Neuronal stem cell (in vitro differentiated cells): ENCODE results near the gene OR4K15. TPM values are rescaled to one million over a fixed set of nuclear protein-coding genes. Genes with fewer than 3 reads are reported as not detected.
A peak's percentile ranks its signal among the peaks of the same experiment; 100 is the strongest.

ENCODE experiments used
- DNase-seq: peaks from one replicate; pipeline ENCODE4 v3.0.0-alpha.2; 2013; ENCODE audit warnings: low spot score
- H2AFZ ChIP-seq: one replicate; pipeline ENCODE4 v1.6.1; 2013; ENCODE audit warnings: mild to moderate bottlenecking, low read length, inconsistent platforms
- H2AK5ac ChIP-seq: 2 replicates; pipeline ENCODE4 v1.6.1; 2013; ENCODE audit warnings: low read depth, mild to moderate bottlenecking, inconsistent platforms, low read length, moderate library complexity, mixed read lengths
- H2BK120ac ChIP-seq: 2 replicates; pipeline ENCODE4 v1.6.1; 2013; ENCODE audit warnings: low read depth, mild to moderate bottlenecking, inconsistent platforms, low read length, moderate library complexity, mixed read lengths
- H2BK12ac ChIP-seq: one replicate; pipeline ENCODE4 v1.6.1; 2013; ENCODE audit warnings: low read length, inconsistent platforms
- H2BK15ac ChIP-seq: 2 replicates; pipeline ENCODE4 v1.6.1; 2013; ENCODE audit warnings: mild to moderate bottlenecking, low read length, inconsistent platforms, mixed read lengths
- H2BK5ac ChIP-seq: one replicate; pipeline ENCODE4 v1.6.1; 2013; ENCODE audit warnings: inconsistent platforms, mild to moderate bottlenecking, low read length, moderate library complexity
- H3K14ac ChIP-seq: one replicate; pipeline ENCODE4 v1.6.1; 2013; ENCODE audit warnings: low read length, inconsistent platforms
- H3K18ac ChIP-seq: 2 replicates; pipeline ENCODE4 v1.6.1; 2013; ENCODE audit warnings: low read length, inconsistent platforms
- H3K23ac ChIP-seq: 2 replicates; pipeline ENCODE4 v1.6.1; 2013; ENCODE audit warnings: low read depth, mild to moderate bottlenecking, mixed read lengths, low read length, inconsistent platforms; ENCODE audit not compliant: poor library complexity
- H3K27ac ChIP-seq: replicated peaks from 3 replicates; pipeline ENCODE4 v1.5.1; 2013; ENCODE audit warnings: low read length, inconsistent platforms
- H3K27me3 ChIP-seq, 3 experiments: 2 replicates each; pipeline ENCODE4 v1.6.1; 2013; ENCODE audit warnings: low read length in 3 of 3, mild to moderate bottlenecking in 2 of 3, inconsistent platforms in 1 of 3, low read depth in 1 of 3, mixed read lengths in 1 of 3, moderate library complexity in 1 of 3; ENCODE audit not compliant: control insufficient read depth in 3 of 3, insufficient read depth in 3 of 3
- H3K36me3 ChIP-seq, 2 donors: replicated peaks in 1 of 2; 2 replicates each; pipeline ENCODE4 v1.6.1; 2013; ENCODE audit warnings: low read length in 2 of 2; ENCODE audit not compliant: control insufficient read depth in 2 of 2, insufficient read depth in 2 of 2
- H3K4ac ChIP-seq: 2 replicates; pipeline ENCODE4 v1.6.1; 2013; ENCODE audit warnings: inconsistent platforms, mild to moderate bottlenecking, low read length, moderate library complexity
- H3K4me1 ChIP-seq, 2 donors: 1 replicate in 1 of 2; 2 replicates in 1 of 2; pipeline ENCODE4 v1.6.1; 2013; ENCODE audit warnings: low read length in 2 of 2, low read depth in 1 of 2; ENCODE audit not compliant: control insufficient read depth in 2 of 2, insufficient read depth in 1 of 2
- H3K4me2 ChIP-seq: one replicate; pipeline ENCODE4 v1.6.1; 2013; ENCODE audit warnings: mild to moderate bottlenecking, low read length, inconsistent platforms; ENCODE audit not compliant: insufficient read depth, poor library complexity, severe bottlenecking
- H3K4me3 ChIP-seq, 2 donors: 2 replicates each; pipeline ENCODE4 v1.5.1; 2013; ENCODE audit warnings: low read length in 2 of 2, mild to moderate bottlenecking in 2 of 2, inconsistent platforms in 1 of 2, moderate library complexity in 1 of 2
- H3K79me1 ChIP-seq: one replicate; pipeline ENCODE4 v1.6.1; 2013; ENCODE audit warnings: low read depth, mild to moderate bottlenecking, inconsistent platforms, low read length, moderate library complexity
- H3K9ac ChIP-seq: one replicate; pipeline ENCODE4 v1.6.1; 2013; ENCODE audit warnings: mild to moderate bottlenecking, low read depth, low read length, inconsistent platforms; ENCODE audit not compliant: poor library complexity
- H3K9me3 ChIP-seq, 2 donors: replicated peaks in 1 of 2; 2 replicates each; pipeline versions ENCODE3 to v1.6.1; 2013; ENCODE audit warnings: low read length in 2 of 2, mild to moderate bottlenecking in 2 of 2, inconsistent platforms in 1 of 2, low read depth in 1 of 2, mixed read lengths in 1 of 2, moderate library complexity in 1 of 2; ENCODE audit not compliant: control insufficient read depth in 2 of 2, insufficient read depth in 1 of 2
- H4K8ac ChIP-seq: one replicate; pipeline ENCODE4 v1.6.1; 2013; ENCODE audit warnings: low read depth, mild to moderate bottlenecking, inconsistent platforms, low read length, moderate library complexity
- H4K91ac ChIP-seq: one replicate; pipeline ENCODE4 v1.6.1; 2013; ENCODE audit warnings: low read length, low read depth, mild to moderate bottlenecking, inconsistent platforms; ENCODE audit not compliant: poor library complexity
- WGBS, 2 donors: extraction: QIAGEN DNeasy Blood & Tissue Kit; methylation state at CpG; one replicate each; pipeline ENCODE4 v1.1.7; 2013; ENCODE audit warnings: missing lambda C conversion rate in 2 of 2, mixed read lengths in 1 of 2; ENCODE audit not compliant: insufficient read length in 2 of 2, insufficient replicate concordance in 1 of 2; ENCODE audit errors: extremely low coverage in 2 of 2; 5-methylcytosine and 5-hydroxymethylcytosine counted together
- polyA plus RNA-seq, 2 experiments: library from polyadenylated mRNA; stranded (reverse); fragments of 200-250 nt; gene quantifications; one replicate each; pipeline ENCODE4 v1.2.3, GENCODE V29; 2013

The OR4K15 gene
- polyA plus RNA-seq (2013, experiment 1 of 2): not detected
- not detected for polyA plus RNA-seq (2013, experiment 2 of 2)

GRCh38 chr14:19975291-19975690 is at the start of gene OR4K15:
Gene OR4K15 (plus strand): TSS chr14:19975591. CDS start chr14:19975591, 0 bp downstream.
- H4K91ac ChIP-seq: no peak within 1 kb of the TSS
- no peak within 1 kb of the TSS for H2AFZ ChIP-seq
- H3K9me3 ChIP-seq: no peaks in the 10 kb centered on the region
- H3K14ac ChIP-seq: no peak within 1 kb of the TSS
- no peaks in the 10 kb centered on the region for H3K79me1 ChIP-seq
- H3K18ac ChIP-seq: no peak within 1 kb of the TSS
- no peak within 1 kb of the TSS for H2BK5ac ChIP-seq
- H3K9ac ChIP-seq: no peak within 1 kb of the TSS
- no peak for DNase-seq
- no peak within 1 kb of the TSS for H3K4me2 ChIP-seq
- H2BK12ac ChIP-seq: no peak within 1 kb of the TSS
- no peak within 1 kb of the TSS for H3K4me3 ChIP-seq
- no peak within 1 kb of the TSS for H3K27ac ChIP-seq
- H3K27me3 ChIP-seq: no peaks in the 10 kb centered on the region
- no peaks in the 10 kb centered on the region for H3K36me3 ChIP-seq
- H2AK5ac ChIP-seq: no peak within 1 kb of the TSS
- no CpG with 5 or more reads among the region's 3 CpGs for WGBS, 2 donors
- H3K23ac ChIP-seq: no peak within 1 kb of the TSS
- H4K8ac ChIP-seq: no peak within 1 kb of the TSS
- H2BK15ac ChIP-seq: no peak within 1 kb of the TSS
- no peaks in the 10 kb centered on the region for H3K4me1 ChIP-seq
- no peak within 1 kb of the TSS for H2BK120ac ChIP-seq
- no peak within 1 kb of the TSS for H3K4ac ChIP-seq

GRCh38 chr14:19930617-19931016 is 44.8 kb upstream of the OR4K15 start, which contains the start of gene OR4K1:
Gene OR4K1 (plus strand): TSS chr14:19930917. CDS start chr14:19935667, 4,750 bp downstream.
- Histone ChIP-seq H3K14ac (no peak within 1 kb of the TSS), H3K36me3 (no peaks in the 10 kb centered on the region), H3K9me3 (peaks cover 0 to 11% of the 10 kb centered on the region in 2 donors), H3K4me1 (no peaks in the 10 kb centered on the region), H4K8ac (no peak within 1 kb of the TSS), H3K27me3 (no peaks in the 10 kb centered on the region), H3K4ac (no peak within 1 kb of the TSS), H2BK15ac (no peak within 1 kb of the TSS), H3K79me1 (no peaks in the 10 kb centered on the region), H3K23ac (no peak within 1 kb of the TSS), H2BK5ac (no peak within 1 kb of the TSS), H3K27ac (no peak within 1 kb of the TSS), H3K4me3 (no peak within 1 kb of the TSS), H3K9ac (no peak within 1 kb of the TSS), H3K4me2 (no peak within 1 kb of the TSS), H2BK12ac (no peak within 1 kb of the TSS), H2AFZ (no peak within 1 kb of the TSS), H2AK5ac (no peak within 1 kb of the TSS), H3K18ac (no peak within 1 kb of the TSS), H2BK120ac (no peak within 1 kb of the TSS), H4K91ac (no peak within 1 kb of the TSS)
- no CpG with 5 or more reads among the region's 3 CpGs for WGBS, 2 donors
- DNase-seq: no peak

- no peak overlapping the region for H3K4me2 ChIP-seq
- no peak overlapping the region for H4K8ac ChIP-seq
- no peaks in the 10 kb centered on the region for H3K27me3 ChIP-seq
- no peaks in the 10 kb centered on the region for H3K79me1 ChIP-seq
- no peak overlapping the region for H2BK12ac ChIP-seq
- no peak overlapping the region for H3K18ac ChIP-seq
- no peak overlapping the region for H2AK5ac ChIP-seq
- peaks cover 0 to 6% of the 10 kb centered on the region in 2 donors for H3K9me3 ChIP-seq
- WGBS, 2 donors: no CpG with 5 or more reads among the region's 1 CpG
- H3K27ac ChIP-seq: no peak overlapping the region
- no peak overlapping the region for H3K23ac ChIP-seq
- no peak overlapping the region for H4K91ac ChIP-seq
- no peak overlapping the region for H3K4ac ChIP-seq
- no peak overlapping the region for H2BK15ac ChIP-seq
- no peaks in the 10 kb centered on the region for H3K36me3 ChIP-seq
- no peak overlapping the region for H2AFZ ChIP-seq
- no peak overlapping the region for H3K9ac ChIP-seq
- no peak for DNase-seq
- H3K4me1 ChIP-seq: no peaks in the 10 kb centered on the region
- no peak overlapping the region for H3K4me3 ChIP-seq
- H2BK120ac ChIP-seq: no peak overlapping the region
- no peak overlapping the region for H2BK5ac ChIP-seq
- no peak overlapping the region for H3K14ac ChIP-seq
These were observed 33.7 kb upstream of the OR4K15 start for GRCh38 chr14:19941668-19942067.

DNA sequence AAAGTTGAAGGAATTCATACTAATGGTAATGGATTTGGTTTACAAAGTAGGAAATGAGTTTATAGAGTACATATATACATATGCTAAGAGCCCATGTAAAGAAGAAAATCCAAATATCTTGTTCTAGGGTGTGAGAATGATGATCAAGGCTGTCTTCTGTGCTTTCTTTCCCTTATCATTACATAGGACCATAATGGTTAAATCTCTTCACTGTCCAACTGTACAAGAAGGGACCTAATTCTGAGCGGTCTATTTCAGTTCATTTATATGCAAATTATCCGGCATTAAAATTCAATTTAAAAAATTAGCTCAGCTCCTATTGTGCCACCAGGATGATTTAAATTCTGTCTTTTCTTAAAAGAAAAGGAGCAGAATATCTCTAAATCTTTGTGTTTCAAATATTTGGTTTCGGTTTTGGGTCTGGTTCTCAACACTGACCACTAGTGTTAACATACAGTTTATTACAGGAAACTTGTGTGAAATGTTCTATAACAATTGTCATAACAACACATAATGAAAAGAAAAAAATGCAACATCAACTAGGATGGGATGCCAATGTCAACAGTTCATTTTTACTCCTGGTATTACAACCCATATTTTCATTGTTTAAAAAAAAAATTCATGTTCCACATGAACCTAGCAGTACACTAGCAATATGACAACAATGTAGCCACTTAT is 27.8 kb upstream of the OR4K15 start:
- Histone ChIP-seq H3K27me3 (no peaks in the 10 kb centered on the region), H2BK15ac (no peak overlapping the region), H3K36me3 (no peaks in the 10 kb centered on the region), H3K4ac (no peak overlapping the region), H3K4me3 (no peak overlapping the region), H2AFZ (peak overlapping the region; percentile 13), H3K9me3 (no peaks in the 10 kb centered on the region), H3K9ac (no peak overlapping the region), H2BK5ac (no peak overlapping the region), H3K4me2 (no peak overlapping the region), H3K4me1 (no peaks in the 10 kb centered on the region), H2BK12ac (no peak overlapping the region), H4K91ac (no peak overlapping the region), H3K23ac (no peak overlapping the region), H3K27ac (no peak overlapping the region), H3K79me1 (no peaks in the 10 kb centered on the region), H4K8ac (no peak overlapping the region), H2AK5ac (no peak overlapping the region), H3K14ac (no peak overlapping the region), H3K18ac (no peak overlapping the region), H2BK120ac (no peak overlapping the region)
- no peak for DNase-seq
- WGBS, 2 donors: no CpG with 5 or more reads among the region's 3 CpGs
